Kidney epithelial cell (primary cell): ENCODE data around the gene DBP. TPM values are rescaled to one million over a fixed set of nuclear protein-coding genes. Genes with fewer than 3 reads are reported as not detected.

Experiments
- DNase-seq: peaks from one replicate; pipeline ENCODE4 v3.0.0-alpha.2; 2010; ENCODE audit warnings: low read depth
- H3K27me3 ChIP-seq: 2 replicates; pipeline ENCODE4 v1.6.0; 2011; ENCODE audit warnings: low read length; ENCODE audit not compliant: control insufficient read depth, insufficient read depth
- H3K36me3 ChIP-seq: 2 replicates; pipeline ENCODE4 v1.5.1; 2011; ENCODE audit warnings: low read length; ENCODE audit not compliant: control insufficient read depth, insufficient read depth
- H3K4me3 ChIP-seq: 2 replicates; pipeline ENCODE4 v1.5.1; 2011; ENCODE audit warnings: low read depth, mild to moderate bottlenecking, control low read depth, low read length
- CTCF ChIP-seq: IDR thresholded peaks from 2 replicates; pipeline ENCODE4 v1.5.1; 2011; ENCODE audit warnings: mild to moderate bottlenecking, moderate library complexity, low read length, control low read depth, inconsistent platforms; ENCODE audit not compliant: insufficient read depth, poor library complexity, severe bottlenecking
- total RNA-seq: library from RNA; depleted of rRNA; stranded (reverse); fragments of >200 nt; gene quantifications from 2 replicates; pipeline ENCODE4 v1.2.3, GENCODE V29; 2015

Gene DBP
- total RNA-seq, 1 donor from 2014 or later, result 1.6 TPM

GRCh38 chr19:48624067-48624594 lies 13.0 kb downstream of the DBP start:
- Histone ChIP-seq H3K4me3 (peak overlapping the region; percentile 57), H3K36me3 (no peaks in the 10 kb centered on the region), H3K27me3 (no peaks in the 10 kb centered on the region)
- no peak for TF ChIP-seq CTCF
- DNase-seq, result peak; percentile 88

GRCh38 chr19:48623556-48624066 lies 13.6 kb downstream of the DBP start:
- H3K4me3 ChIP-seq, result peak overlapping the region; percentile 41
- TF ChIP-seq CTCF, result no peak

GRCh38 chr19:48619692-48620585 lies 17.2 kb downstream of the DBP start:
- Histone ChIP-seq H3K27me3 (no peaks in the 10 kb centered on the region), H3K4me3 (peak overlapping the region; percentile 90), H3K36me3 (peaks cover 5% of the 10 kb centered on the region)
- no peak for DNase-seq
- TF ChIP-seq CTCF, result no peak

More at GRCh38 chr19:48623556-48624066, 13.6 kb downstream of the DBP start:
- no peak for DNase-seq
- H3K36me3 ChIP-seq, result no peaks in the 10 kb centered on the region
- no peaks in the 10 kb centered on the region for H3K27me3 ChIP-seq

- TF ChIP-seq CTCF, result no peak
- H3K27me3 ChIP-seq, result no peaks in the 10 kb centered on the region
- H3K4me3 ChIP-seq, result peak within 1 kb of the TSS; percentile 90
- peak; percentile 99 for DNase-seq
- H3K36me3 ChIP-seq, result peaks cover 5% of the 10 kb centered on the region
Observed at GRCh38 chr19:48618916-48619691, 18.1 kb downstream of the DBP start, which contains the start of the genes RPL18 and SPHK2. TSS of gene RPL18 (minus strand) at chr19:48619178. CDS start at chr19:48619143, 35 bp downstream. TSS of gene SPHK2 (plus strand) at chr19:48619506. CDS start at chr19:48620515, 1,009 bp downstream.

GRCh38 chr19:48618278-48618915 lies 18.8 kb downstream of the DBP start:
- H3K27me3 ChIP-seq, result no peaks in the 10 kb centered on the region
- no peak for TF ChIP-seq CTCF
- peak overlapping the region; percentile 90 for H3K4me3 ChIP-seq
- peaks cover 5% of the 10 kb centered on the region for H3K36me3 ChIP-seq
- DNase-seq, result no peak
